Vagina (tissue), 2 donors: ENCODE data around the gene KCNT2.

ENCODE experiments used
- CTCF ChIP-seq, 3 experiments: fragments of 450-650 bp in 2 of 3; fragments of 200-600 bp in 1 of 3; sonication (generic) in 1 of 3; IDR thresholded peaks; one replicate each; pipeline ENCODE4 v1.5.1; 2017 to 2019; ENCODE audit warnings: antibody characterized with exemption in 3 of 3, mild to moderate bottlenecking in 2 of 3, moderate library complexity in 2 of 3
- POLR2A ChIP-seq, 2 donors: fragments of 450-650 bp; IDR thresholded peaks; one replicate each; pipeline ENCODE4 v1.6.1; 2017; ENCODE audit warnings: antibody characterized with exemption in 2 of 2, mild to moderate bottlenecking in 2 of 2, moderate library complexity in 2 of 2
- POLR2AphosphoS5 ChIP-seq, 2 donors: sonication (generic); formaldehyde crosslinking; IDR thresholded peaks; one replicate each; pipeline ENCODE4 v1.9.0; 2017; ENCODE audit warnings: antibody characterized with exemption in 2 of 2, mild to moderate bottlenecking in 2 of 2, low read depth in 1 of 2; ENCODE audit not compliant: insufficient read depth in 1 of 2

DNA sequence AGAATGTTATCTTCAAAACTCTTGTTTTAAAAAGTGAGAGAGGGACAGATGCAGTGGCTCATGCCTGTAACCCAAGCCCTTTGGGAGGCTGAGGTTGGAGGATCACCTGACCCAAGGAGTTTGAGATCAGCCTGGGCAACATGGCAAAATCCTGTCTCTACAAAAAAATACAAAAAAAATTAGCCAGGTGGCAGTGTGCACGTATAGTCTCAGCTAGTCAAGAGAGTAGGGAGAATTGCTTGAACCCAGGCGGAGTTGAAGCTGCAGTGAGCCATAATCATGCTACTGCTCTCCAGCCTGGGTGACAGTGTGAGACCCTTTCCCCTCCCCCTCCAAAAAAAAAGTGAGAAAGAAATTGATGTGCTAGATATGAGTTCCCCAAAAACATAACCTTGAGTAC is 131.0 kb downstream of the KCNT2 start:
- TF ChIP-seq CTCF (IDR thresholded peaks at IDR 0.05): no peak
- TF ChIP-seq POLR2A (IDR thresholded peaks at IDR 0.05): no peak
- TF ChIP-seq POLR2AphosphoS5 (IDR thresholded peaks at IDR 0.05; ENCODE audit: insufficient read depth in 1 of 2, low read depth in 1 of 2): no peak
